Measurements from ENCODE around the gene ABCC10. TPM values are rescaled to one million over a fixed set of nuclear protein-coding genes. Genes with fewer than 3 reads are reported as not detected.

The ABCC10 gene
- total and polyA plus RNA-seq, 10 of the 15 experiments (the other 5 are each of a cell fraction or from before 2014, with no cell fraction given), result 0.80 to 18.2 (median 6.4) TPM

- no peak overlapping the region for H2AFZ ChIP-seq (ENCODE audit: control insufficient read depth, low read depth, low read length)
- no peaks in the 10 kb centered on the region for H3K9me3 ChIP-seq (replicated peaks; ENCODE audit: control insufficient read depth, insufficient read depth, low read length)
- DNase-seq (ENCODE audit: low read depth, low spot score) (no peak), FAIRE-seq (no peak), ATAC-seq (no peak)
- H3K27ac ChIP-seq (ENCODE audit: control insufficient read depth, insufficient read depth), result no peak overlapping the region
- in situ Hi-C loops (cut with MboI) (no loop called here), intact Hi-C loops (cut with micrococcal nuclease; ENCODE audit: unreplicated experiment) (no loop called here)
- no peaks in the 10 kb centered on the region for H3K79me2 ChIP-seq (ENCODE audit: control insufficient read depth, insufficient read depth, low read length)
- H4K20me1 ChIP-seq (ENCODE audit: control insufficient read depth, insufficient read depth), result no peaks in the 10 kb centered on the region; the same call in 1 of the 2 replicates
- POLR2A ChIA-PET, result interaction anchor here (0.6 to 1.2 kb wide), 3 partner anchors 53 to 715 kb away, joined by 3 to 6 read pairs (median 5); no protein-coding TSS in a partner anchor
- TF ChIP-seq NBN (IDR thresholded peaks at IDR 0.05) (no peak), EED (IDR thresholded peaks at IDR 0.05; ENCODE audit: low read depth) (no peak), BCLAF1 (IDR thresholded peaks at IDR 0.05) (no peak), ATF2 (IDR thresholded peaks at IDR 0.05; ENCODE audit: low read length) (no peak), HDGF (IDR thresholded peaks at IDR 0.05) (no peak), ESRRA (IDR thresholded peaks at IDR 0.05; ENCODE audit: low read length) (no peak), ZBTB11 (CRISPR knock-in tag; IDR thresholded peaks at IDR 0.05) (no peak), BMI1 (IDR thresholded peaks at IDR 0.05; ENCODE audit: borderline replicate concordance) (no peak), ASH2L (IDR thresholded peaks at IDR 0.05; ENCODE audit: borderline replicate concordance, low read depth) (no peak), E2F4 (IDR thresholded peaks at IDR 0.05; ENCODE audit: low read depth, low read length) (no peak), CREB1 (IDR thresholded peaks at IDR 0.05; ENCODE audit: low read depth) (no peak), CBFB (IDR thresholded peaks at IDR 0.05; ENCODE audit: low read depth) (no peak), RFX5 (IDR thresholded peaks at IDR 0.05; ENCODE audit: low read depth, low read length) (no peak)
- BruUV-seq (replicated peaks), result no TSS peak
- no peak overlapping the region for H3K9ac ChIP-seq (ENCODE audit: control insufficient read depth, insufficient read depth, low read length)
- CTCF ChIA-PET, result interaction anchor here (1.0 to 7.6 kb wide), 4 partner anchors 13 to 230 kb away, joined by 3 to 70 read pairs (median 4); partner anchors contain the start of gene LRRC73
- H3K4me3 ChIP-seq, result no peak overlapping the region
- WGBS (ENCODE audit: insufficient coverage, insufficient replicate concordance, low lambda C conversion rate, missing lambda C conversion rate), result 100% methylated on average over 3 of the region's 6 CpGs
- H3K4me1 ChIP-seq (ENCODE audit: control insufficient read depth, insufficient read depth, low read length), result no peaks in the 10 kb centered on the region
- no peaks in the 10 kb centered on the region for H3K27me3 ChIP-seq (replicated peaks in 1 of 2; ENCODE audit: control insufficient read depth in 2 of 2, insufficient read depth in 2 of 2, low read length in 1 of 2)
- peaks cover 0 to 6% of the 10 kb centered on the region in 2 experiments; a peak in 3 of 4 replicates for H3K36me3 ChIP-seq (ENCODE audit: control insufficient read depth in 2 of 2, insufficient read depth in 2 of 2, low read length in 1 of 2)
- no peak overlapping the region for H3K4me2 ChIP-seq (ENCODE audit: control insufficient read depth, insufficient read depth)
- RAD21 ChIA-PET (ENCODE audit: unreplicated experiment), result no interaction called here
- SMC1A ChIA-PET (ENCODE audit: uncharacterized antibody, unreplicated experiment), result interaction anchor here (0.5 to 1.7 kb wide), 4 partner anchors 9 to 104 kb away, joined by 3 to 5 read pairs (median 4); no protein-coding TSS in a partner anchor
Observed at GRCh38 chr6:43494321-43494720, 67.0 kb downstream of the ABCC10 start.

Data from GM12878 (cell line).